Left lung (tissue), 10 donors: ENCODE measurements around the gene RPL5. TPM values are rescaled to one million over a fixed set of nuclear protein-coding genes. Genes with fewer than 3 reads are reported as not detected.

ENCODE experiments used
- ATAC-seq: fragments of 200-7000 bp; cut with Tn5 transposase; one replicate; pipeline ENCODE4 v1.9.1; 2020; ENCODE audit warnings: moderate library complexity
- DNase-seq, 4 donors: peaks; one replicate each; pipeline ENCODE4 v3.0.0-alpha.2; 2013 to 2020
- H3K27ac ChIP-seq, 2 donors: fragments of 200-600 bp; sonication (generic) in 1 of 2; one replicate each; pipeline versions ENCODE4 v1.5.0 to v1.8.0; 2020 to 2021
- H3K27me3 ChIP-seq, 2 donors: fragments of 200-600 bp; sonication (generic) in 1 of 2; one replicate each; pipeline versions ENCODE4 v1.5.0 to v1.8.0; 2020 to 2021
- H3K36me3 ChIP-seq, 2 donors: fragments of 200-600 bp; sonication (generic) in 1 of 2; one replicate each; pipeline versions ENCODE4 v1.5.0 to v1.8.0; 2020 to 2021
- H3K4me1 ChIP-seq, 2 donors: fragments of 200-600 bp; one replicate each; pipeline ENCODE4 v1.8.0; 2021
- H3K4me3 ChIP-seq, 2 donors: fragments of 200-600 bp; sonication (generic) in 1 of 2; one replicate each; pipeline versions ENCODE4 v1.5.0 to v1.8.0; 2020 to 2021; ENCODE audit warnings: mild to moderate bottlenecking in 1 of 2
- H3K9me3 ChIP-seq, 2 donors: fragments of 200-600 bp; sonication (generic) in 1 of 2; one replicate each; pipeline versions ENCODE4 v1.5.0 to v1.8.0; 2020 to 2021
- intact Hi-C, 2 donors: fragments of 100-400 bp; cut with DNase I; formaldehyde crosslinking; loops; one replicate each; pipeline versions ENCODE4 v1.11.2 to v1.14.2; 2022
- polyA plus RNA-seq, 6 donors: library from polyadenylated mRNA; unstranded; fragments of 120-200 nt; gene quantifications; one replicate each; pipeline ENCODE4 v1.2.1, GENCODE V29; 2013; ENCODE audit not compliant: insufficient read length in 6 of 6
- total RNA-seq, 2 donors: library from RNA; stranded (reverse); fragmentation: NEBNext Ultra II Directional; extraction: Animal tissue kit (Norgen Biotek cat#: 25700); gene quantifications; one replicate each; pipeline ENCODE4 v1.2.1, GENCODE V29; 2021
- TF ChIP-seq, protein P1 (sequence below), 2 donors: fragments of 200-600 bp; sonication (generic) in 1 of 2; IDR thresholded peaks; one replicate each; pipeline versions ENCODE4 v1.5.0 to v1.8.0; 2021; ENCODE audit warnings: antibody characterized with exemption in 2 of 2
- donor health status: DM: no; HTN: yes; CAD: no.
- donor health status: DM: no; HTN: no; CAD: no.

The RPL5 gene
- total and polyA plus RNA-seq, 8 donors, result 695 to 3,250 (median 3,018) TPM

DNA sequence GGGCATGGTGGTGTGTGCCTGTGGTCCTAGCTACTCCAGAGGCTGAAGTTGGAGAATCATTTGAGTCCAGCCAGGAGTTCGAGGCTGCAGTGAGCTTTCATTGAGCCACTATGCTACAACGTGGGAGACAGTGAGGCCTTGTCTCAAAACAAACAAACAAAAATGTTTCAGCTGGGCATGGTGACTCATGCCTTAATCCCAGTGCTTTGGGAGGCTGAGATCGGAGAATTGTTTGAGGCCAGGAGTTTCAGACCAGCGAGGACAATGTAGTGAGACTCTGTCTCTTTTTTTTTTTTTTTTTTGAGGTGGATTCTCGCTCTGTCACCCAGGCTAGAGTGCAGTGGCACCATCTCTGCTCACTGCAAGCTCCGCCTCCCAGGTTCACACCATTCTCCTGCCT lies 5.0 kb upstream of the RPL5 start:
- Histone ChIP-seq H3K36me3 (no peaks in the 10 kb centered on the region), H3K4me3 (no peak overlapping the region), H3K27ac (no peak overlapping the region), H3K9me3 (no peaks in the 10 kb centered on the region), H3K27me3 (no peaks in the 10 kb centered on the region), H3K4me1 (no peaks in the 10 kb centered on the region)
- intact Hi-C loops, result no loop called here
- no peak for DNase-seq
- TF ChIP-seq, protein P1, sequence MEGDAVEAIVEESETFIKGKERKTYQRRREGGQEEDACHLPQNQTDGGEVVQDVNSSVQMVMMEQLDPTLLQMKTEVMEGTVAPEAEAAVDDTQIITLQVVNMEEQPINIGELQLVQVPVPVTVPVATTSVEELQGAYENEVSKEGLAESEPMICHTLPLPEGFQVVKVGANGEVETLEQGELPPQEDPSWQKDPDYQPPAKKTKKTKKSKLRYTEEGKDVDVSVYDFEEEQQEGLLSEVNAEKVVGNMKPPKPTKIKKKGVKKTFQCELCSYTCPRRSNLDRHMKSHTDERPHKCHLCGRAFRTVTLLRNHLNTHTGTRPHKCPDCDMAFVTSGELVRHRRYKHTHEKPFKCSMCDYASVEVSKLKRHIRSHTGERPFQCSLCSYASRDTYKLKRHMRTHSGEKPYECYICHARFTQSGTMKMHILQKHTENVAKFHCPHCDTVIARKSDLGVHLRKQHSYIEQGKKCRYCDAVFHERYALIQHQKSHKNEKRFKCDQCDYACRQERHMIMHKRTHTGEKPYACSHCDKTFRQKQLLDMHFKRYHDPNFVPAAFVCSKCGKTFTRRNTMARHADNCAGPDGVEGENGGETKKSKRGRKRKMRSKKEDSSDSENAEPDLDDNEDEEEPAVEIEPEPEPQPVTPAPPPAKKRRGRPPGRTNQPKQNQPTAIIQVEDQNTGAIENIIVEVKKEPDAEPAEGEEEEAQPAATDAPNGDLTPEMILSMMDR (IDR thresholded peaks at IDR 0.05), result no peak
- ATAC-seq, result no peak

DNA sequence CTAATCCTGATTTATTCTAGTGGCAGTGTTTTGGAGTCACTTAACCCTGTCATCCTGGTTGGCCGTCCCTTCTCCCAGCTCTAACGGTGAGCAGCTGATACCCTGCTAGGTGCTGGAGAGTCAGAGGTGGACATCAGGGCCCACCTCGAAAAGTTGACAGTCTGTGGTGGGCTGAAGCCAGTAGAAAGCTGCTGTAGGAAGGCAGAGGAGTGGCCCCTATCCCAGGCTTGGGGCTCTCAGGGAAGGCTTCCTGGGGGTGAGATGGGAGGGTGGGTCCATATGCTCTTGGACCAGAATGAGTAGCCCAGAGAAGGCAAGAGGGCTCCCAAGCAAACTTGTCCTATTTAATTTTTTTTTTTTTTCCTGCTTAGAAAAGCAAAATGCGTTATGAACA lies 475 bp upstream of the RPL5 start:
- H3K4me3 ChIP-seq, result peak overlapping the region in 1 of 2 donors; percentile 86

DNA sequence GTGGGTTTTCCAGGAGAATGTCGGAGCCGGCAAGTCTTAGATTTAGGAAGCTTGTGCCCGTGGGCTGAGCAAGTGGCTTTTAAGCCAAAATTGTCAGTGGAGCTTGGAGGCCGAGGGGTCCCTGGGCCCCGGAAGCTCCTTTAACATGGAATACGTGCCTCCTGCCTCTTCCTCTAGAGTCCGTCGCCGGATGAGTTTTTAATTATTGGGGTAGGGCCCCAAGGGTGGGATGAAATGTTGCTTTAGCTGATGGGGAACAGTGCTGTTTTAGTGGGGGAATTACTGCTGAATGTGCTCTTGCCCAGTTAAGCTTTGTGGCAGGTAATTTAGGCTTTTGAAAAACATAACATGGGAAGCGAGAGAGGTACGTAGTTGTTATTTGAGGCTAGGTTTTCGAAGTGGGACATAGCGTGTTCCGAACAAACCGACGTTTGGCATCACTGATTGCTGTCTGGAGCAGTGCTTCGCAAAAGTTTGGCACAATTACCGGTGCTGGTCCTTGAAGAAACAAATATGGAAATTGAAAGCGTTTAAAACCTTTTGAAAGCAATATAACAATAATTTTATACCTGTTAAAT lies 786 bp downstream of the RPL5 start:
- no peak for DNase-seq

More for the DNA sequence above, 475 bp upstream of the RPL5 start:
- intact Hi-C loops, result no loop called here
- no peak for DNase-seq
- peak overlapping the region in 1 of 2 donors; percentile 88 for H3K27ac ChIP-seq
- peaks cover 3 to 30% of the 10 kb centered on the region in 2 donors for H3K36me3 ChIP-seq
- no peak for ATAC-seq
- TF ChIP-seq, protein P1 (IDR thresholded peaks at IDR 0.05), result no peak
- H3K4me1 ChIP-seq, result peaks cover 14 to 37% of the 10 kb centered on the region in 2 donors
- no peaks in the 10 kb centered on the region for H3K9me3 ChIP-seq
- H3K27me3 ChIP-seq, result no peaks in the 10 kb centered on the region

DNA sequence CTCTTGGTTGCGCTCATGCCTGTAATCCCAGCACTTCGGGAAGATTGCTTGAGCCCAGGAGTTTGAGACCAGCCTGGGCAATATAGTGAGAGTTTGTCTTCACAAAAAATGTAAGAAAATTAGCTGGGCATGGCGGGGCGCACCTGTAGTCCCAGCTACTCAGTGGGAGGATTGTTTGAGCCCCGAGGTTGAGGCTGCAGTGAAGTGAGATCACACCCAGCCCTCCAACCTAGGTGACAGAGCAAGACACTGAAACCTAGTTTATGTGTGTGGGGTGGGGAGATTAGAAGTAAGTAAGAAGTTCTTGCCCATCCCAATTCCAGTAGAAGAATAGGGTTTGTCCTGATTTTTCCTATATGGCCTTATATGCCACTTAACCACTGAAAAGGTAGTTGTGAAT lies 2.0 kb downstream of the RPL5 start:
- TF ChIP-seq, protein P1 (IDR thresholded peaks at IDR 0.05), result no peak
- H3K27me3 ChIP-seq, result no peaks in the 10 kb centered on the region
- no peak overlapping the region for H3K27ac ChIP-seq
- peak overlapping the region in 1 of 2 donors; percentile 86 for H3K4me3 ChIP-seq
- H3K4me1 ChIP-seq, result peaks cover 14 to 61% of the 10 kb centered on the region in 2 donors
- H3K9me3 ChIP-seq, result no peaks in the 10 kb centered on the region
- H3K36me3 ChIP-seq, result peaks cover 6 to 55% of the 10 kb centered on the region in 2 donors
- no peak for ATAC-seq
- no peak for DNase-seq
- intact Hi-C loops, result no loop called here

More for the DNA sequence above, 786 bp downstream of the RPL5 start:
- Histone ChIP-seq H3K4me3 (peak overlapping the region; percentile 74 to 86), H3K4me1 (peaks cover 14 to 50% of the 10 kb centered on the region in 2 donors), H3K27me3 (no peaks in the 10 kb centered on the region), H3K27ac (peak overlapping the region; percentile 86 to 88), H3K36me3 (peaks cover 3 to 43% of the 10 kb centered on the region in 2 donors), H3K9me3 (no peaks in the 10 kb centered on the region)
- intact Hi-C loops, result no loop called here
- TF ChIP-seq, protein P1 (IDR thresholded peaks at IDR 0.05), result no peak
- ATAC-seq, result peak; percentile 6

DNA sequence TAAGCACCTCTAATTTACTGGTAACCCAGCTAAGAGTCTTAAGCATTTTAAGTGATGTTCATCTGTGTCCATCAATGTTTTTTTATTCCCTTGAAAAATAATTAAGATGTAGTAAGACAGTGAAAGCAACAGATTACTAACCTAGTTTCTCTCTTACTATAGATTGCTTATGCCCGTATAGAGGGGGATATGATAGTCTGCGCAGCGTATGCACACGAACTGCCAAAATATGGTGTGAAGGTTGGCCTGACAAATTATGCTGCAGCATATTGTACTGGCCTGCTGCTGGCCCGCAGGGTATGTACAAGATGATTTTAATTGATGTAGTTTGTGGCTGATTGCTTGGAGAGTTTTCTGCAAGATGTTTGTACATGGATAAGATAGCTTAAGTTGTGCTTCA lies 2.8 kb downstream of the RPL5 start:
- DNase-seq (no peak), ATAC-seq (no peak)
- Histone ChIP-seq H3K27me3 (no peaks in the 10 kb centered on the region), H3K9me3 (no peaks in the 10 kb centered on the region), H3K4me3 (peak overlapping the region in 1 of 2 donors; percentile 86), H3K4me1 (peaks cover 14 to 69% of the 10 kb centered on the region in 2 donors), H3K27ac (no peak overlapping the region), H3K36me3 (peaks cover 6 to 63% of the 10 kb centered on the region in 2 donors)
- TF ChIP-seq, protein P1 (IDR thresholded peaks at IDR 0.05), result no peak
- intact Hi-C loops, result no loop called here
